Germinal center (tissue), 1 donor: ENCODE data around the gene TBC1D2B.
"Not testable (repeated sequence)": the region's sequence is repeated elsewhere in the genome, so short reads cannot be mapped to it uniquely, and the experiment has no call there.

Source experiments
- DNase-seq: peaks from one replicate; pipeline ENCODE4 v3.0.0; 2012; ENCODE audit warnings: mixed read lengths, low spot score

Gene TBC1D2B

DNA sequence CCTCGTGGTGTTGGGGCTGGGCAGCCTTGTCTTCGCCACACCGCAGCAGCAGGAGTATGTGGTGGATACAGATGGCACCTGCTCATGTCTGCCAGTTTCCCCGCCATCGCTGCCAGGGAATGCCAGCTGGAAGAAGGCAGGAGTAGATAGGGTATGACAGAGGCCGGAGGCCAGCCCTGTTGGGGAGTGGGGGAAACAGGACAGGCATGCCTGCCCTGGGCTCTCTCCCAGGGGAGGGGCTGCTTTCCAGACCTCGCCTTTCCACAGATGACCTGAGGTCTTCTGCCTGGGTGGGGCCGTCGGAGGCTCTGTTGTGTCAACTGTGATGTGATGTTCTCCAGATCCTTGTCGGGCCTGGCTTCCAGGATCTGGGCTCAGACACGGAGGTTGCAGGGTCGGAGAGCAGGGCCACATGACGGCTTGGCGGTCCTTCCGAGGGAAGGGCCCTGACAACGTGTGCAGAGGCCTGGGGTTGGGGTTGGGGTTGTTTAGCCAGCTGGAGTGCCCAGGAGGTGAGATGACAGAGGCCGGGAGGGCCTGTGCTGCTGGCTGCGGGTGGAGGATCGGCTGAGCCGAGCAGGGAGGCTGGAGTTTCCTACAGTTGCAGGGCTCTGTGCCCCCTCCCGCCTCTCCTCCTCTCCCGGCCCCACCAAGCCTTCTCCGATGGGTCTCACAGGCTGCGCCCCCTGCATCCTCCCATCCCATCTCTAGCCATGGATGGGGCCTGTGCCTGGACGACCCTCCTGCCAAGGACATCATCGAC is 102.0 kb downstream of the TBC1D2B start:
- DNase-seq: no peak

DNA sequence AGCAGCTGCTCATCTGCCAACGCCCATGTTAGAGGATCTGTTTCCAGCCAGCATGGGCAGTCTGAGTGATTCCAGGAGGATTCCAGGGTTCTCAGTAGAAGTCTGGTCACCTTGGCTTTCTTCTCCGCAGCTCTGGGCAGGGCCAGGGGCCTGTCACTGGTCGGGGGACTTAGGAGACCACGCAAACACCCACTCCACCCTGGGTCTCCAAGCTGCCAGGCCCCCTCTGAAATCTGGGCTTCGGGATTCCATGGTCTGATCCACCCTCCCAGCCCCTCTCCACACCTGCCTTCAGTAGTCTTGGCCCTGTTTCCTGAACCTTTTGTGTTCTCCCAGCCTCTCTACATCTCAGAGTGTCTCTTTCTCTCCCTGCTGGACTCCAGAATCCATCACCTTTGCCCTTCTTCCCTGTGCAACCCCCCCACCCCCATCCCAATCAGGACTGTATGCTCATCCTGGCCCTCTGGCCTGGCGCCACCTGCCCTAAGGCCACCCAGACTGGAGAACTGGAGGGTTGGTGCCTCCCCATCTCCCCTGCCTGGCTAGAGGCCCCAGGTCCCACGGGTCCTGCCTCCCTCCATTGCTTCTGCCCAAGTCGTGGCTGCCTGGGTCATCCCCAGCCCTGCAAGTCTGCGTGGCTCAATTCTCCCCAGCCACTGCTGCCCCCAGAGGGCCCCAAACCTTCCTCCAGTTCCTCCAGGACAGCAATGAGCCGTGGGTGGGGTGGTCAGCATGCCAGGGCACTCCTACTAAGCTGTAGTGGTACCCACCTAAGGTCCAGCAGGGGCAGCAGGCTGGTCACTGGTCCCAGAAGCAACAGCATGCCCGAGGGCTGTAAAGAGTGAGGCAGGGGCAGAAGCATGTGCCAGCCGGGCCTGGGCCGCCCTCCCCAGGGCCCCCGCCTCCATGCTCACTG is 102.8 kb downstream of the TBC1D2B start:
- no peak for DNase-seq

DNA sequence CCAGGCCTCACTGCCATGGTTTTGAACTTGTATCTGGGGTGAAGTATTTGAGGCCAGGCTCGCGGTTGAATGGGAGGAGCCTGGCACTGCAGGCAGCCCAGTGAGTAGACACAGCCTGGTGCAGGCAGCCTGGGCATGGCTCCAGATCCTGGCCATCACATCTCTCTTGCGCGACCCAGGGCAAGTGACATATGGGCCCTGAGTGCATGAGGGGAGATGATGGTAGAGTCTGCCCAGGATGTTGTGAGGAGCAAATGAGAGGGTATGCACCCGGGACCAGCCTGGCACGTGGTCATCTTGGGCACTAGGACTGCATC is 103.5 kb downstream of the TBC1D2B start:
- DNase-seq: no peak

DNA sequence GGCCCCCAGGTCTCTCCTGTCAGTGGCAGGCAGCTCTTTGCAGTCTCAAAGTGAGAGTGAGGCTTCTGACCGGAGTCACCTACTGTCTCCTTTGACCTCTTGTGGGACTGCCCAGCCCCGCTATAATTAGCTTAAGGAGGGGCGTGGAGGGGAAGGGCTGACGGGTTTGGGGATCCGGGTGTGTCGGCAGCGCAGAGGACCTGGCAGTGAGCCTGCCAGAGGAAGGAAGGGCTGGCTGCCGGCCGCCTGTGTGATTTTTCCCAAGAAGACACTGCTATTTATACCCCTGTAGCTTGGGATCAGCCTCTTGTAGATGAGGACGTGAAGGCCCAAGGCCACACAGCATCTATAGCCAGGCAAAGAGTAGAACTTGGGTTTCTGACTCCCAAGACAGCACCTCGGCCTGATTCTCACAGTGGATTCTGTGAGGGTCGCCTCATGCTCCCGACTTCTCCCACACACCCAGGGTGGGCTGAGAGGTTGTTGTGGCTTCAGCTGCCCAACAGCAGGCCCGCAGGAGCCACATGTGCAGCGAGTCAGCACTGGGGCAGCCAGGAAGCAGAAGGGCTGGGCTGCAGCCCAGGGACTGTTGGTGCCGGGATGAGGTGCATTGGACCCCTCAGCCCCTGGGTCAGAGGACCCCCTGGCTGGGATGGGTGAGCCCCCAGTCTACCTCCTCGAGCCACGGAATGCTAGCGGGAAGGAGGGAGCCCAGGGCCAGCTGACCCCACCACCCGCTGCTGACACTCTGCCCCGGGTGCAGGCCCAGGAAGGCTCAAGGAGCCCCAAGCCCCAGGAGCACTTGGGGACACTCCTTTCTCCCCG is 104.0 kb downstream of the TBC1D2B start:
- not testable (repeated sequence) for DNase-seq

DNA sequence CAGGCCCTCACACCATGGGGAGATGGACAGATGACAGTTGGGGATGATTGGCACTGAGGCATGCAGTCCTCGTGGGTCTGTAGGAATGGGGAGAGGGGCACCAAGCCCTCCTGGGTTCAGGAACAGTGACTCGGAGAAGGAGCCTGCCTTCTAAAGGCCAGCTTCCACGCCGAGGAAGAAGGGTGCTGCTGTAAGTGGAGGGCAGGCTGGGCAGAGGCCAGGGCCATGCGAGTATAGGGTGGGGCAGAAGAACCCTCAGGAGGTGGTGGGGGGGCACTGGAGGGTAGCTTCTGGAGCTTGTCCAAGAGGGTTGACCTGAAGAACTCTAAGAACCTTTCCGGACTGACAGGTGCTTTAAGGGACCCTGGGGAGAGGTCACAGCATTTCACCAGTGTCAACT is 104.8 kb downstream of the TBC1D2B start:
- DNase-seq: not testable (repeated sequence)

DNA sequence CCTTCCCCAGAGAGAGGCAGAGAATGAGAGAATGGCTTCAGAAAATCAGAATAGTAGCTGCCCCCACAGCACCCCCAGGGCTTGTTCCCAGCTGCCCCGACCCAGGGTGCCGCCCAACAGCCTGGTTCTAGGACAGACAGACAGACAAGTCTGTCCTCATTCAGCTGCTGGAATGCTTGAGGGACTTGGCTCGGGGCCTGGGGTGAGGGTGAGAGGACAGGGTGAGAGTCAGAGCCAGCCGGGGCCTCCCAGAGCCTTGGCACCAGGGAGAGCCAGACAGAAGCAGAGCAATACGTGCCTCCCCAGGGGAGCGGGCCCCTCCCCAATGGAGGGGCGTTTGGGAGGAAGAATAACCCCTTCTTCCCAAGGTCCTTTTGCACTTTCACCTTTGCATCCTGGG is 105.6 kb downstream of the TBC1D2B start:
- DNase-seq: not testable (repeated sequence)

DNA sequence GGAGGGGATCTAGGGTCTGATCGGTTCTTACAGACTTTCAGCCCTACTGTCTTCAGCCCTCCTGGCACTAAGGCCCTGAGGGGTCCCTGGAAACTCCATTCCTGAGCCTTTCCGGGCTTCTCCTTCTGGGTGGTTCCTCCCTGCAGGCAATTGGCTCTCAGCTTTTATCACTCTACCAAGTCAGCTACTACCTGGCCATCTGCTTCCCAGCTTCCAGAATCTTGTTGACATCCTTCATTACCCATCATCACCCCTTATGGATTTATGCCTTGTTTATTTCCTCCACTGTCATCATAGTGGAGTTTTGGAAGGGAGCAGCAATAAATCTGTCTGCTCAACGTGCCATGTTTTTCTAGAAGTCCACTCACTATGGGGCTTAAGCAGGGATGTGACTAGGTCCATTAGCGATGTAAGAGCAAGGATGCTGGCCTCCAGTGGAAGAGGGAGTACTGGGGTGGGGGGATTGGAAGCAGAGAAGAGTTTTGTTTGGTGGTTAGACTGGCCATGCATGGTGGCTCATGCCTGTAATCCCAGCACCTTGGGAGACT is 106.6 kb downstream of the TBC1D2B start:
- DNase-seq: not testable (repeated sequence)

DNA sequence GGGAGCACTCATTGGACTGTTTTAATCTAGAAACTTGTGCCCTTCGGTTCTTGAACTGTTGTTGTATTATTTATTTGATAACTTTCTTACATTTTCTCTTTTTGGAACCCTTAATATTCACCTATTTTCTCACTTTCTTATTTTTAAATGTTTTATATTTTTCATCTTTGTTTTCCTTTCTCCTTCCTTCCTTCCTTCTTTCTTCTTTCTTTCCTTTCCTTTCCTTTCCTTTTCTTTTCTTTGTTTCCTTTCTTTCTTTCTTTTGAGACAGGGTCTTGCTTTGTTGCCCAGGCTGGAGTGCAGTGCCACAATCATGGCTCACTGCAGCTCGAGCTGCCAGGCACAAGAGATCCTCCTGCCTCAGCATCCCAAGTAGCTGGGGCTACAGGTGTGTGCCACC is 108.5 kb downstream of the TBC1D2B start:
- no peak for DNase-seq

DNA sequence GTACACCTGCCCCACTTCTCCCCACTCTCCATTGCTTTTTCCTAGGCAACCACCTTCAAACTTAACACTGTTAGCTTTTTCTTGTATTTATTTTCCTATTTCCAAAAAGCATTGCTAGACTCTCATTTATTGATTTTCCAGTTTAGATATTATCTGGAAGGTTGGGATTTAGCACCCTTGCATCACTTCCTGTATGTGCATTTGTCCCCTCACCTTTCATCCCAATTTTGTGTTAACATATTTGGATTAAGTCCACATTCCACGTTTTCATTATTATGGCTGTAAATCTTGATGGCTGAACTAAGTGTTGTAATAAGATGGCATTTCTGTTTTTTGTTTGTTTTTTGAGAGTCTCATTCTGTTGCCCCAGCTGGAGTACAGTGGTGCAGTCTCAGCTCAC is 109.7 kb downstream of the TBC1D2B start:
- DNase-seq: no peak

DNA sequence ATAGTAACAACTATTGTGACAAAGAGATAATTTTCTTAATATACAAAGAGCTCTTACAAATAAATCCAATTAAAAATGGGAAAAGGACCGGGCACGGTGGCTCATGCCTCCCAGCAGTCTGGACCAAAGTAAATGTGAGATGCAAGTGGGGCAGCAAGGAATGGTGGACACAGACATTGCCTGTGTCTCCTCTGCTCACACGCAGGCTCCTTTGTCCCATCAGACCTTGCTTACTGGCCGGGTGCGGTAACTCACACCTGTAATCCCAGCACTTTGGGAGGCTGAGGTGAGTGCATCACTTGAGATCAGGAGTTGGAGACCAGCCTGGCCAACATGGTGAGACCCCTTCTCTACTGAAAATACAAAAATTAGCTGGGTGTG is 110.3 kb downstream of the TBC1D2B start:
- not testable (repeated sequence) for DNase-seq

DNA sequence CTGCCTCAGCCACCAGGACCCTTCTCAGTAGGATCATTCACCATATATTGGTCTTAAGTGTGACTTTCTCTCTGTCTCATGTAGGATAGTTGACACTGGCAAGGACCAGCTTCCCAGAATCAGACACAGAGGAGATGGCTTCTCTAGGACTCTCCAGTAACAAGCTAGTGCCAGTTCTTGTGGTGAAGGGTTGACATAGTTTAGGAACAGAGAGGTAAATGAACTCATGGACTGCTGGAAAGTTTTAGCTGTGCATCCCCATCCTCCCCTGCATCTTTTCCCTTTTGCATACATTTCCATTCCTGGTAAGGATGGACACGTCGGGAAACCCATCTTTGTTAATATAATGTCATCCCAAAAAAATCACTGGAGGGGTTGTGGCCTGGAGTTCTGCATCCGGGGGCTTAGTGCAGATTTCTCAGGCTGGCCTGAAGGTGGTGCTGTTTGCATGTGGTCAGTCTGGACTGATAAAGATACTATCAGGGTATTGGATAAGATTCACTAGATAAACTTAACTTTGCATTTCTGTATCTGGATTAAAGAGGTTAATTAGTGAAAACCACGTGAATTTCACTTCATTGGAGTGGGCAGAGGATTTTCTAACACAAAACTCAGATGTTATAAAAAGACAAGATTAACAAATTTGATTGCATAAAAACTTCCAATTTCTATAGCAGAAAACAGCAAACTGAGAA is 110.8 kb downstream of the TBC1D2B start:
- DNase-seq: peak; percentile 70

DNA sequence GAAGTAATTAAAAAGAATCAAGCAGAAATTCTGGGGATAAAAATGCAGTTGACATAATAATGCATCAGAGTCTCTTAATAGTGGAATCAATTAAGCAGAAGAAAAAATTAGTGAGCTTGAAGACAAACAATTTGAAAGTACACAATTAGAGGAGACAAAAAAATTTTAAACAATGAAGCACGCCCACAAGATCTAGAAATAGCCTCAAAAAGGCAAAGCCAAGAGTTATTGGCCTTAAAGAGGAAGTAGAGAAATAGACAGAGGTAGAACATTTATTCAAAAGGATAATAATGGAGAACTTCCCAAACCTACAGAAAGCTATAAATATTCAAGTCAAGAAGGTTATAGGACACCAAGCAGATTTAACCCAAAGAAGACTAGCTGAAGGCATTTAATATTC is 113.3 kb downstream of the TBC1D2B start:
- DNase-seq: no peak

DNA sequence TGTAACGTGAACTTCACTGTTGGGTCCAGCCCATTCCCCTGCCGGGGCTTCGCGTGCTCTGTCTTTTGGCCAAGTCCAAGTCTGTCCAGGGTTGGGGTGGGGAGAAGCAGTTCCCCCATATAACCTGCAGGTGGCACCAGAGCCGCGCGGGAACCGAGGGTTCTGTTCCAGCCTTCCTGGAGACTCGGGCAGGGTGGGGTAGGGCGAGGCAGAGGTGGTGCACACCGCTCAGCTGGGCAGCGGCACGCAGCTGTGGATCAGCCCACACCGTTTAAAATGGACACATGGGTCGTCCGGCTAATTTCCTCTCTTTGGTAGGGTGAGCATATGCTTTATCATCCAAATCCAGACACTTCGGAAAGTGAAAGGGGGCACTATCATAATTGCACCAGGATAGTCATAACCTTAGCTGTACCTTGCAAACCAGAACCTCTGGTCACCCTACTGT is 118.1 kb downstream of the TBC1D2B start:
- DNase-seq: peak; percentile 81

DNA sequence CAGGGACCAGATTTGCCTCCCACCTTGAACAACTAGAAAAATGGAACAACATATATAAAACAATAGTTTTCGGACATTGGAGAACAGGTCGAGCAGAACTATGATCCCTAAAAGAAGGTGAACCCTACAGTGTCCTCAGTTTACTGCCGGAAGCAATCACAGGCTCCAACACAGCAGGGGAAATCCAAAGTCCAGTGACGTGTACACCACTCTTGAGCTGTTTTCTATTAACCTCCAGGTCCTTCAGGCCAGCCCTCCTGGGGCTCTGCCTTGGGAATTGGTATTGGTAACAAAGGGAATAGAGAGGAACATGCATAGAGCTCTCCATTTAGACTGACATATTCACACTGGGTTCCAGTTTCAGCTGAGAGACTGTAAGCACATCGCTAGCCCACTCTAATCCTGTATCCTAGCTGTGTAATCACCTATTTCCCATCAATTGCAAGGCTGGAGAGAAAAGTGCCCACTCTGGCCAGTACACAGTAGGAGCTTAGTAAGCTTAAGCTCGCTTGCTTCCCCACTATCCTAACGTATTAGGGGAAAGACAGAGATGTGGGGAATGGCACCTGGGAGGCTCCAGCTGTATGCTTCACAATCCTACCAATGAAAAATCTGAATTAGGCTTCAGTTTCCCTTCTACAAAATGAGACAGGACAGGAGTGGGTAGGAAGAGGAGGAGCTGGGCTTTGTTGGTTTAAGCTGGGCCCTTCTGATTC is 118.6 kb downstream of the TBC1D2B start:
- DNase-seq: not testable (repeated sequence)

DNA sequence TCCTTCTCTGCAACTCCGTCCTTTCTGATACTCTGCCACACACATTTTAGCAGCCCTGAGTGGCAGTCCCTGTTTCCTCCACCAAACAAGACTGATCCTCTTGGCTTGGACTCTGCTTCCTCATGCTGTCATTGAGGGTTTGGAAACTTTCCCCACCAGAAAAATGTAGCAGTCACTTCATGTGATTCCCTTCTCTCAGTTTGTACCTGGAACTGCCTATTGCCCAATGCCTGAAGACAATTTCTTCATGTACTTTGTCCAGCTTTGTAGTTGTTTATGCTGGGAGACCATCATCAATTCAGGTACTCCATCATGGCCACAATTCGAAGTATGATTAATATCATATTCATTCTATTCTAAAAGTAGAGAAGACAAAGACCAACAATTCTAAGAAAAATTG is 119.5 kb downstream of the TBC1D2B start:
- DNase-seq: not testable (repeated sequence)

DNA sequence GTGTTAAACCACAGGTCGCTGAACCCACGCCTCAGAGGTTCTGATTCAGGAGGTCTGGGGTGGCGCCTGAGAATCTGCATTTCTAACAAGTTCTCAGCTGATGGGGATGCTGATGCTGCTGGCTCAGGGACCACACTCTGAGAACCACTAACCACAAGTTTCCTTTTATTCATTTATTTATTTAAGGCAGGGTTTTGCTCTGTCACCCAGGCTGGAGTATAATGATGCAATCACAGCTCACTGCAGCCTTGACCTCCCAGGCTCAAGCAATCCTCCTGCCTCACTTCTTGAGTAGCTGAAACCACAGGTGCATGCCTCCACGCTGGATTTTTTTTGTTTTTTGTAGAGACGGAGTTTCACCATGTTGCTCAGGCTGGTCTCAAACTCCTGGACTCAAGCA is 123.6 kb downstream of the TBC1D2B start:
- DNase-seq: not testable (repeated sequence)

DNA sequence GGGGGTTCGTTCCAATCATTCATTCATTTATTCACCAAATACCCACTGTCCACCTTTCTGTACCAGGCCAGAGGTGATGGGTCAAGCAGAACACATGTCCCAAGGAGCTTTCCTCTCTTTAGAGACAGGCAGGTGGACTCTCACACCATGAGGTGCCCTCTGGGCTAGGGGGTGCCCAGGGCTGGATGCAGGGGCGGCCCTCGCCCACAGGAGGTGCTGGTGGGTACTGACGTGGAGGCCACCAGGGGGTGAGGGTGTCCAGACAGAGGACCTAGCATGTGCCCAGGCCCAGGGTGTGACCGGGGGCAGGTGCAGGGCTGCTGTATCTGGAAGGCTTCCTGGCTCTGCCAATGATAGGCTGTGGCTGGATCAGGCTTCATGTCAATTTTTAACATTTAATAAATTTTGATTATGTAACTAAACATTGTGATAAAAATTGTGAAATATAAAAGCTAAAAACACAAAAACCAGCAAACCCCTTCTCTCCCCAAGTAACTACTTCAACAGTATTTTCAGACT is 124.5 kb downstream of the TBC1D2B start:
- DNase-seq: not testable (repeated sequence)

DNA sequence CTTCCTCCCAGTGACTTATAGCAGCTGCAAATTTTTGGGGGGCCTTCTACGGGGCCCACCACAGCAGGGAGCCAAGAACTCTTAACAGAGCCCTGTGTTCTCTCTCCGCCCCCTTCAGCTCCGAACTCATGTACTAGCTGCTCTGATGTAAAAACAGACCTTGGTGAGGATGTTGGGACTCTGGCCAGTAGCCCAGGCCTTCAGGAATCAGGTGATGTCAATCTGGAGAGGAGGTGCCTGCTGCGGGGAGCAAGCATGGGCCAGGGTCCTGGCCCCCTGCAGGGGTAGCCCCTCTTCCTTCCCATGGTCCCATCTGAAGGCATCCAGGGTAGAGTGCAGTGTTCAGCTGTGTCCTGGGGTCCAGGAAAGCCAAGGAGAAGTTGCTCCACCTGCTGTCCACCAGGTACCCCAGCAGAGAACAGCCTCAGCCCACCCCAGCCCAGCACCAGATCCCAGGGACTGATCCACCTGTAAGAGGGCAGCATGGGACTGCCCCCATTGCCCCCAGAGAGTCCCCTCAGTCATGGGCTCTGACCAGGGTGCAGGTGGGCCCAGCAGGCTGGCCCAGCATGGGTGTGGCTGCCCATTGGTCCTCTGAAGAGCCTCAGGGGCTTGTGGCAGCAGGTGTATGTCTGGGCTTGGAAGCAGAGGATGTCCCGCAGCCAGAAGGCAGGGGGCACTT is 126.3 kb downstream of the TBC1D2B start:
- DNase-seq: not testable (repeated sequence)

DNA sequence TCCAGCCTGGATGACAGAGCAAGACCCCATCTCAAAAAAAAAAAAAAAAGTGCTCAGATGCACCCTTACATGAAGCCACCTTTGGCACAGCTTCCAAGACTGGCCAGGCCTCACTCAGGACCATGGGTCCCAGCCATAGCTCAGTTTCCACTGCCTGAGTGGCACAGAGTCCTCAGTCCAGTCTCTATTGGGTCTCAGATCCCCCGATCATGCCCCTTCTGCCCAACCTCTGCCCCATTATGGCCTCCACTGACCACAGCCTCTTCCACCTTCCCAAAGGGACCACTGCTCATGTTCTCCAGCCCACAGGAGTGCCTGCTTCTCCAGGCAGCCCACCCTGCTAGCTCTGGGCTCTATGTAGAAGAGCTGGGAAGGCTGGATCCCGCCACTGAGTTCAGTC is 127.0 kb downstream of the TBC1D2B start:
- DNase-seq: not testable (repeated sequence)

DNA sequence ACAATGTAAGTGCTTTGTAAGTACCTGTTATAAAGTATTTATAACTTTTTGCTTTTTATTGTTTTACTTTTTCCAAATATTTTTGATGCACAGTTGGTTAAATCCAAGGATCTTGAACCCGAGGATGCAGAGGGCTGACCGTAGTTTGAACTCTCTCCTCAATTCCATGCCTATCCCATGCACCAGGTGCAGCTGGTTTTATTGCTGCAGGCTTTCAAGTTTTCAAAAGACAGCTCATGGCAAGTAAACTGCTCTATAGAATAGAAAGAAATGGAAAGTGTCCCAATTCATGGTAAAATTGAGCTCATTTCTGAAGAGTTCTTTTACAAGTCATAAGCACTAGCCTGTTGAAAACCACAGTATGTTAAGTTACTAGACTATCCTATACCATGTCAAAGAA is 131.9 kb downstream of the TBC1D2B start:
- no peak for DNase-seq
